HuH-7 (cell line): ENCODE results near the gene SMIM35.
"Not testable (repeated sequence)": the region's sequence is repeated elsewhere in the genome, so short reads cannot be mapped to it uniquely, and the experiment has no call there.

Source experiments
- DNase-seq: peaks from one replicate; pipeline ENCODE4 v3.0.0; 2011; ENCODE audit warnings: low spot score

Gene SMIM35

GRCh38 chr11:117983163-117983475 lies 103.6 kb downstream of the SMIM35 start:
- DNase-seq: no peak

DNA sequence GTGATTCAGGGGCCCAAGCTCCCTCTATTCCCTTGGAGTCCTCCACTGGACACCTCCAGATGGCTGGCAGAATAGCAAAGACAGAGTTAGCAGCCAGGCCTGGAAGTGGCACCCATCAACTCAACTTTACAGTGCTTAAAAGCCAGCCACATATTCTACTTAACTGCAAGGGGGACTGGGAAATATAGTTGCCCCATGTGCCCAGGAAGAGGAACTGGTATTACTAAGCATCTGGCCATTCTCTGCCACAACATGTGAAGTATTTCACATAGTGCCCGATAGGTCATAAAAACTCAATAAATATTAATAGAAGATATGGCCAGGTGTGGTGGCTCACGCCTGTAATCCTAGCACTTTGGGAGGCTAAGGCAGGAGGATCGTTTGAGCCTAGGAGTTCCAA lies 106.0 kb downstream of the SMIM35 start:
- DNase-seq: no peak

- no peak for DNase-seq
Observed at GRCh38 chr11:117980280-117980679, 106.5 kb downstream of the SMIM35 start.

DNA sequence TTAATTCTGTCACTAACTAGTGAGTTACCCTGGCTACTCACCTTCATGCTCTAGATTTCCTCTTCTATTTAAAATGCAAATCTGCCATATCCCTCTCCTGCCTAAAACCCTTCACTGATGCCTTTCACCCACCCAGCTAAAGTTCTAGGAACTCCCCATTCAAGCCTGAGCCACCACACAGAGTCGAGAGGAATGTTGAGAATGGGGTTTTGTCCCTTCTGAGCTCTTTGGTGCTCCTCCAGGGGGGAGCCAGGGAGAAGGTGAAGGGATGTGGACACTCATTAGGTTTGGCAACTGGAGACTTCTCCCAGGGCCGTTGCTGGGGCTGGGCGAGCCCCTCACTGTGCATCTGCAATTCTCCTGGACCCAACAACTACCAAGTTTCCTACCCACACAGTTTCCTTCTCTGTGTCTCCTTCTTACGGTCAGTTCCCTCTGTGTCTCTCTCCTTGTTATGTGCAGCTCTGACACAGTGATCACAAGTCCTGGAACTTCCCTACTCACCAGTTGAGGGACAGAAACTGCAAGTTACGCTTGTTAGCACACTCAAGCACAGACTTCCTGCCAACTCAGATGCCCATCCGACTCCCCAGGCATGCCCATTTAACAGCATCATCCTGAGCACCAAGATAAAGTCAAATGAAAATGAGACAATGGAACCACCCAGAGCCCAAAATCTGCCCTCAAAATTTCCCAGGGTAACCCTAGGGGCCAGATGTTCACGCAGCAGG lies 107.1 kb downstream of the SMIM35 start:
- DNase-seq: no peak

DNA sequence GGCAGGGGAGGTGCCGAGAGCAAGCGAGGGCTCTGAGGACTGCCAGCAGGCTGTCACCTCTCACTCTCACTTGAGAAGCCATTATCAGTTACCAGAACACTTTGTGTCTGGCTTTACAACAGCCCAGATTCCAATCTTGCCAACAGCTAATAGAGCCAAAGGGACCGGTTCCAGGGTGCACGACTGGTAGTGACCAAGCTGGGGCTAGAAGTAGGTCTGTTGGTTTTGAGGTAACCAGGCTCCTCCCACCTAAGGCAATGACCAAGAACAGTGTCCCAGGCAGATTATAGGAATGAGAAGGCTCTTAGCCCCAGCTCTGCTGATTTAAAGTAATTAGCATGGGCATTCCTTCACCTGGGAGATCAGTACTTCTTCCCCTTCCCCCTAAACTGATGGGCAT lies 107.8 kb downstream of the SMIM35 start:
- no peak for DNase-seq

DNA sequence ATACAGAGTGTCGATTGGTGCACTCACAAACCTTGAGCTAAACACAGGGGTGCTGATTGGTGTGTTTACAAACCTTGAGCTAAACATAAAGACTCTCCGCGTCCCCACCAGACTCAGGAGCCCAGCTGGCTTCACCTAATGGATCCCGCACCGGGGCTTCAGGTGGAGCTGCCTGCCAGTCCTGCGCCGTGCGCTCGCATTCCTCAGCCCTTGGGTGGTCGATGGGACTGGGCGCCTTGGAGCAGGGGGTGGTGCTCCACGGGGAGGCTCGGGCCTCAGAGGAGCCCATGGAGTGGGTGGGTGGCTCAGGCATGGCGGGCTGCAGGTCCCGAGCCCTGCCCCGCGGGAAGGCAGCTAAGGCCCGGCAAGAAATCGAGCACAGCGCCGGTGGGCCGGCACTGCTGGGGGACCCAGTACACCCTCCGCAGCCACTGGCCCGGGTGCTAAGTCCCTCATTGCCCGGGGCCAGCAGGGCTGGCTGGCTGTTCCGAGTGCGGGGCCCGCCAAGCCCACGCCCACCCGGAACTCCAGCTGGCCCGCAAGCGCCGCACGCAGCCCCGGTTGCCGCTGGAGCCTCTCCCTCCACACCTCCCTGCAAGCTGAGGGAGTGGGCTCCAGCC lies 108.4 kb downstream of the SMIM35 start:
- not testable (repeated sequence) for DNase-seq

GRCh38 chr11:117977612-117978264 lies 109.0 kb downstream of the SMIM35 start:
- not testable (repeated sequence) for DNase-seq

DNA sequence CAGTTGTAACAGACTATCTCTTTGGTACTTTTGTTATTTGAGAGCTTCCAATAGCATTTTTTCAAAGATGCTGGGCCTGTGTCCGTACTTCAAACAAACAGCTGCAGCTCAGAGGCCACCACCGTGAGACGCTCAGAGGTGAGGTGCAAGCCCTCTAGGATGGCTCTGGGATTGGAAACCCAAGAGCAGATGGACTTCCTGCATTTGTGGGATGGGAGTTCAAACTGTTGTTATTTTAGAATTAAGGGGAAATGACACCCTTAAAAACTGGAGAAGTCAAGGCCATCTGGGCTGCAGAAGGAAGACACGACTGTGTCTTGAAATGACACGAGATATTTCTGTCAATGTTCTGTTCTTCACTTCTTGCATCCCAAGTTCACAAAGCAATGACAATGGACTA lies 109.7 kb downstream of the SMIM35 start:
- no peak for DNase-seq

GRCh38 chr11:117976445-117976844 lies 110.3 kb downstream of the SMIM35 start:
- no peak for DNase-seq

- DNase-seq: no peak
Observed at GRCh38 chr11:117973503-117973860, 113.3 kb downstream of the SMIM35 start.

GRCh38 chr11:117972629-117973502 lies 113.9 kb downstream of the SMIM35 start:
- no peak for DNase-seq

DNA sequence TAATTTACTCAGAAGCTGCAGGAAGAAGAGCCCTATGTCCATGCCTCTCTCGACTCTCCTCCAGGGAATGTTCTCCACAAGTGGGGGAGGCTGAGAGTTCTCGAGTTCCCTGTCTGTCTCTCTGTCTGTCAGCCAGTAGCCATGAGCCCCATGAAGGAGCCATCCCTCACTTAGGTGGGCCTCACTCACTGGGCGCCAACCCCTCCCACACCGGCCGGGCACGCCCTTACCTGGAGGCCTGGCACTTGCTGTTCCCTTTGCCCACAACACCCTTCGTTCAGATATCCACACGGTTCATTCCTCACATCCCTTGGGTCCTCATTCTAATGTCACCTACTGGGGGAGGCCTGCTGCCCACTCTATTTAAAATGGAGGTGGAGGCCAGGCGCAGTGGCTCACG lies 114.7 kb downstream of the SMIM35 start:
- DNase-seq: no peak

DNA sequence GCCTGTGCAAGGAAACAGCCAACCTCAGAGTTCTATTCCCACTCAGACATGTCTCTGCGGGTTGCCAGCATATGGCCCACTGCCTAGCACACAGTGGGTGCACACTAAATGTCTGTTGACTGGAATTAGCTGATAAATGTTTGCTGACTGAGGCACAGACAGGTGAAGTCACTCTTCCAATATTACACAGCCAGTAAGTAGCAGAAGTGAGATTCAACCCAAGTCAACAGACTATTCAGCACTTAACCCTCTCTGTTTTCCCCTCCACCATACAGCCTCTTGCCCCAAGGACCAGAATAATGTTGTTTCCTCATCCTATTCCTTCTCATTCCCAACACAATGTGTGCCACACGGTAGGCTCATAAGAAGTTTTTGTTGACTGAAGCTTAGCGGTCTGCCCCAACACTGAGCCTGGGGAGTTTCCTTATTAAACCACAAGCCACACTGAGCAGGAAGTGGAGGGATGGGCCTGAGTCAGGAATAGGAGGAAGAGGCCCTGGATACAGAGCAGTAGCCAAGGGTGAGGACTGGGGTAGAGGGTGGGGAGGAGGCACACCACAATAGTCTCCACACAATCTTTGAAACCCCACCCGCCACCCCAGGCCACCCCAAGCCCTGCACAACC lies 116.3 kb downstream of the SMIM35 start:
- no peak for DNase-seq

- DNase-seq: no peak
Observed at GRCh38 chr11:117969160-117969991, 117.4 kb downstream of the SMIM35 start.

GRCh38 chr11:117966908-117967307 lies 119.9 kb downstream of the SMIM35 start:
- no peak for DNase-seq

DNA sequence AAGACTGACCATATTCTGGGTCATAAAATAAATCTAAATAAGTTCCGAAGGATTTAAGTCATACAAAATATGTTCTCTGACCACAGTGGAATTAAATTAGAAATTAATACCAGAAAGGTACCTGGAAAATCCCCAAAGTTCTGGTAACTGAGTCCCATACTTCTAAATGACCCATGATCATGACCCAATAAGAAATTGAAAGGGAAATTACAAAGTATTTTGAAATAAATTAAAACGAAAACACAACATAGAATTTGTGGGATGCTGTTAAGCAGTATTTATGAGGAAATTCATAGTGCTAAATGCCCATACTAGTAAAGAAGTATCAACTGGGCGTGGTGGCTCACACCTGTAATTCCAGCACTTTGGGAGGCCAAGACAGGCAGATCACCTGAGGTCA lies 123.9 kb downstream of the SMIM35 start:
- no peak for DNase-seq

DNA sequence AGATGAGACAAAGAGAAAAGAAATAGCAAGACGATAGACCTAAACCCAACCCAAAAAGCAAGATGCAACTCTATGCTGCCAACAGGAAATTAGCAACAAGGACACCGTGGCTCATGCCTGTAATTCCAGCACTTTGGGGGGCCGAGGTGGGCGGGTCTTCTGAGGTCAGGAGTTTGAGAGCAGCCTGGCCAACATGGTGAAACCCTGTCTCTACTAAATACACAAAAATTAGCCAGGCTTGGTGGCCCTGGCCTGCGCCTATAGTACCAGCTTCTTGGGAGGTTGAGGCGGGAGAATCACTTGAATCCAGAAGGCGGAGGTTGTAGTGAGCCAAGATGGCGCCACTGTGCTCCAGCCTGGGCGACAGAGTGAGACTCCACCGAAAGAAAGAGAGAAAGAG lies 124.9 kb downstream of the SMIM35 start:
- no peak for DNase-seq

DNA sequence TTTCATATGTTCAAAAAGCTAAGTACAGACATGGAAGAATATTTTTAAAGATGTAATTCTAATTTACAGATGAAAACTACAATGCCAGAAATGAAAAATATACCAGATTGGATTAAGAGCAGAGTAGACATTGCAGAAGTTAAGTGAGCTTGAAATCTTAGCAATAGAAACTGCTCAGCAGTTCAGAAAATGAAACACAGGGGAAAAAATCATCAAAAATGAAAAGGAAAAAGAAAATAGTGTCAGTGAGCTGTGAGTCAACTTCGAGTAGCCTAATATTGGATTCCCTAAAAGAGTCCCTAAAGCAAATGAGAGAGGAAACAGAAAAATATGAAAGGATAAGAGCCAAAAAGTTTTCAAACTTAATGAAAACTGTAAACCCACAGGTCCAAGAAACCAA lies 126.4 kb downstream of the SMIM35 start:
- no peak for DNase-seq

DNA sequence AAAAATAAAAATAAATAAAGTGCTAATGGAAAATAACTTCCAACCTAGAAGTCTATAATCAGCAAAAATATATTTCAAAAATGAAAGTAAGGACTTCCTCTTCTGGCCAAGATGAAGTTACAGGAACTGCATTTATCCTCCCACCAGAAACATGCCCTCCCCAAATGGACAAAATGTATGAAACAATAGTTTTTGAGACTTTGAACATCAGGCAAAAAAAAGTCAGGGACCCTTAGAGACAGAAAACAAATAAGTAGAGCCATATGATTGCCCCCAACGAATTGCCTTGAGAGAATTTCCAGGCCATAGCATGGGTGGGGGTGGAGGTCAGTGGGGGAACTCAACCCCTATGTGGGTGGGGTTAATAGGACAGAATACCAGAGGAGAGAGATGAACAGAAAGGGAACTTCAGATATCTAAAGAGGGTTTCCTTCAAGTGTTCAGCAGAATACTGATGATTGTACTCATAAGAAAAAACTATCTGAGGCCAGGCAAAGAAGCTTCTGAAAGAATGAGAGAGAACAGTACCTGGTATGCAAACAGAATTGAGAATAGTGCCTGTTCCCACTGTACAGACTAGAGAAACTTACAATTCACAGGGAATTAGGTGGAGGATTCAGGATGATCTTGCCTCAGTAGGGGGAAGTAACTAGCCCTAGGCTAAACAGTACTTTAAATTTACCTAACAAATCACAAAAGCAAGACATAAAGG lies 127.2 kb downstream of the SMIM35 start:
- DNase-seq: no peak

DNA sequence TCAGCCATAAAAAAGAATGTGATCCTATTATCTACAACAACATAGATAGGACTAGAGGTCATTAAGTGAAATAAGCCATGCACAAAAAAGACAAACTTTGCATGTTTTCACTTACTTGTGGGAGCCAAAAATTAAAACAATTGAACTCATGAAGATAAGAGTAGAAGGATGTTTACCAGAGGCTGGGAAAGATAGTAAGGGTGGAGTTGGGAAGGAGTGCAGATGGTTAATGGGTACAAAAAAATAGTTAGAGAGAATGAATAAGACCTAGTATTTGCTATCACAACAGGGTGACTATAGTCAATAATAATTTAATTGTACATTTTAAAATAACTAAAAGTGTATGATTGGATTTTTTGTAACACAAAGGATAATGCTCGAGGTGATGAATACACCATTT lies 127.8 kb downstream of the SMIM35 start:
- DNase-seq: no peak
